ENCODE data around the gene PGAP2. TPM values are rescaled to one million over a fixed set of nuclear protein-coding genes. Genes with fewer than 3 reads are reported as not detected.
A peak's percentile ranks its signal among the peaks of the same experiment; 100 is the strongest.

Gene PGAP2
- total RNA-seq, 1 donor from 2014 or later, result 27.8 TPM

DNA sequence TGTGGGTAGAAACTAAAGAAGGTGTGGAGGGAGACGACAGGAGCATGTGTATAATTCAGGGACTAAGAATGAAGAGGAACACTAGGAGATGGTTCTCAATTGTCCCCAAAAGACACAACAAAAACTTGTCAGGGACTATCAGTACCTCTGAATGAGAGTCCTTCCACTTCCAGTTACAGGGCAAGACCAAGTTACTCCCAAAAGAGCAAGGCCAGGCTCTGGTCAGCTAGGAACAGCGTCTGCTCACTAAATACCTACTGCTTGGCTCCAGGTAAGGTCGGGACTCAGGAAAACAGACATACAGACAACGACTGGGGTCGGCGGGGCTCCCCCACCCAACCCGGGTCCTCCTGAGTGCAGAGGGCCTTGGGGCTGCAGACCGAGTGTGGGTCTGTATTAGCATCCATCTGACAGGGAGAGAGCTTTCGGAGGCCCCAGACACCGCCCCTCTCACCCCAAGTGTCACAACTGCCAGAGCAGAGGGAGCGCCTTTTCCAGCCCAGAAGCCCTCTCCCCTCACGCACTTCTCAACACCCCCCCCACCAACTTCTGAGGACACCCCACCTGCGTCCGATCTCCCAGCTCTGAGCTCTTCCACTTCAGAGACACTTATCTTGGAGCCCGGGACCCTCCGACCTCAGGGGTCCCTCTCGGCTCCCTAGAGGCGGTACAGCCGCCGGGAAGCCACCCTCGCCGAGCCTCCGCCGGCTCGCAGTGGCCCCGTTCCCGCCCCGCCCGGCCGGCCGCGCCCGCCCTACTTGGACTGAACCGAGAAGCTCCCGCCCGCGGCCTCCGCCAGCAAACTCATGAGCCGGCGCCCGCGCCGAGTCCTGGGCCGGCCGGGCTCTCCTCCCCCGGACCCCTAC, 31.9 kb downstream of the PGAP2 start:
- Histone ChIP-seq H3K9me3 (replicated peaks) (no peaks in the 10 kb centered on the region), H3K36me3 (no peaks in the 10 kb centered on the region), H3K27me3 (ENCODE audit: low read depth) (no peaks in the 10 kb centered on the region), H3K27ac (replicated peaks) (peak overlapping the region; percentile 98), H3K4me3 (peak overlapping the region; percentile 87), H3K4me1 (peaks cover 62% of the 10 kb centered on the region)
- intact Hi-C loops (cut with micrococcal nuclease), result no loop called here
- DNase-seq, result no peak
- TF ChIP-seq, protein P1, sequence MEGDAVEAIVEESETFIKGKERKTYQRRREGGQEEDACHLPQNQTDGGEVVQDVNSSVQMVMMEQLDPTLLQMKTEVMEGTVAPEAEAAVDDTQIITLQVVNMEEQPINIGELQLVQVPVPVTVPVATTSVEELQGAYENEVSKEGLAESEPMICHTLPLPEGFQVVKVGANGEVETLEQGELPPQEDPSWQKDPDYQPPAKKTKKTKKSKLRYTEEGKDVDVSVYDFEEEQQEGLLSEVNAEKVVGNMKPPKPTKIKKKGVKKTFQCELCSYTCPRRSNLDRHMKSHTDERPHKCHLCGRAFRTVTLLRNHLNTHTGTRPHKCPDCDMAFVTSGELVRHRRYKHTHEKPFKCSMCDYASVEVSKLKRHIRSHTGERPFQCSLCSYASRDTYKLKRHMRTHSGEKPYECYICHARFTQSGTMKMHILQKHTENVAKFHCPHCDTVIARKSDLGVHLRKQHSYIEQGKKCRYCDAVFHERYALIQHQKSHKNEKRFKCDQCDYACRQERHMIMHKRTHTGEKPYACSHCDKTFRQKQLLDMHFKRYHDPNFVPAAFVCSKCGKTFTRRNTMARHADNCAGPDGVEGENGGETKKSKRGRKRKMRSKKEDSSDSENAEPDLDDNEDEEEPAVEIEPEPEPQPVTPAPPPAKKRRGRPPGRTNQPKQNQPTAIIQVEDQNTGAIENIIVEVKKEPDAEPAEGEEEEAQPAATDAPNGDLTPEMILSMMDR (IDR thresholded peaks at IDR 0.05; ENCODE audit: borderline replicate concordance), result no peak

DNA sequence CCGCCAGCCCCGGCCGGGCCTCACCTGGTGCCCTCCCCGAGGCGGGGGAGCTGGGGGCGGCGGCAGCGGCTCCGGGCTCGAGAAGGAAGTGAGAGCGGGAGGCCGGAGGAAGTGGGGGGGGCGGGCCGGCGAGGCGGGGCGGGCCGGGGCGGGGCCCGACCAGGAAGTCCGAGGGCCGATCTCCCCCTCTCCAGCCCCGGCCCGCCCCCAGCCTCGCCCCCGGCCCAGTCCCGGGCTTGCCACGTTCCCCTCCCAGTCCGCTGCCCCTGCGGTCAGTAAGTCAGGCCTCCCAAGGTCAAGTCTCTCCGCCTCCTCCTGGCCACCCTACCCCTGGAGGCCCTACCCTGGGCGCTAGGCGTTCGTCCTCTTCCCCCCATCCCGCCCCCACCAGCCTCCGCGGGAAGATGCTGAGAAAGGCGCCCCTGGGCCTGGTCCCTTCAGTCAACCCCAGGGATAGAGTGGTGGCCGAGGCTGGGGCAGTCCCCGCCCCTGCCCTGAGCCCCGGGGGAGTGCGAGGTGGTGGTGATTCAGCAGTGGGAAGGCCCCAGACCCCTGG, 32.6 kb downstream of the PGAP2 start, which contains the start of gene RHOG:
Gene RHOG, minus strand, starts transcription at position 90 of the 556 bp plus-strand sequence. CDS start 12,821 bp downstream, outside the sequence.
- Histone ChIP-seq H3K27ac (replicated peaks) (peak within 1 kb of the TSS; percentile 98), H3K9me3 (replicated peaks) (no peaks in the 10 kb centered on the region), H3K4me1 (peaks cover 55% of the 10 kb centered on the region), H3K27me3 (ENCODE audit: low read depth) (no peaks in the 10 kb centered on the region), H3K4me3 (peak within 1 kb of the TSS; percentile 87), H3K36me3 (no peaks in the 10 kb centered on the region)
- peak; percentile 87 for DNase-seq
- intact Hi-C loops (cut with micrococcal nuclease), result no loop called here
- TF ChIP-seq, protein P1 (IDR thresholded peaks at IDR 0.05; ENCODE audit: borderline replicate concordance), result no peak

DNA sequence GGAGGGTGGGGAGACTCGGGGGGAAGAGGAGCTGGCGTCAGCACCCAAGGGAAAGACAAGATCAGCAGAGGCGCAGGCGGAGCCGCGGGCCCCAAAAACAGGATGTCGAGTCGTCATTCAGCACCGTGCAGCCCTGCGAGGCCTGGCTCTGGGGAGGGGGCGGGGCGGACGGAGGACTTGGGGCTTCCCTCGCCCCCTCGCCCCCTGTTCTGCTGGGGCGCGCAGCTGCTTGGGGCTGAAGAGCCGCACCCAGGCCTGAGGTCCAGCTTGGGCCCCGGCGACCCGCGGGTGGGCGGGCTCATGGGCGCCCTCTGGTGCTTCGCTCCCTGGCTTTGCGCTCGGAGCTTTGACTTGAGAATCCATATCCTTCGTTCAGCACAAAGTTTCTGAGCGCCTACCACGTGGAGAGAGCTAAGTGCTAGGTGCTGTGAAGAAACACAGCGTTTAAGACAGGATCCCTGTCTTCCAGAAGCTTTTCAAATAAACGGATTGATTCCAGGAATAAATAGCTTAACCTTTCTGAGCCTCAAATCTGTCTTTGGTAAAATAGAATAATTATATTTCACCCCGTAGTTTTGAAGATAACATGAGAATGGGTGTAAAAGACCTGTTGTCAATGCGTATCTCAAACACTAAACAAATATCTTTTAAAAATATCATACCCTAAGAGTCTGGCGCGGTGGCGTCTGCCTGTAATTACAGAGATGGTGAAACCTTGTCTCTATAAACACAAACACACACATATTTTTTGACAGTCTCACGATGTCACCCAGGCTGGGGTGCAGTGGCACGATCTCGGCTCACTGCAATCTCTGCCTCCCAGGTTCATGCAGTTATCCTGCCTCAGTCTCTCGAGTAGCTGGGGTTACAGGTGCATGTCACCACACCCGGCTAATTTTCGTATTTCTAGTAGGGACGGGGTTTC, 33.3 kb downstream of the PGAP2 start:
- DNase-seq, result peak; percentile 87
- Histone ChIP-seq H3K9me3 (replicated peaks) (no peaks in the 10 kb centered on the region), H3K27ac (replicated peaks) (peak overlapping the region; percentile 98), H3K4me1 (peaks cover 48% of the 10 kb centered on the region), H3K36me3 (no peaks in the 10 kb centered on the region), H3K27me3 (ENCODE audit: low read depth) (peaks cover 5% of the 10 kb centered on the region), H3K4me3 (peak overlapping the region; percentile 87)
- TF ChIP-seq, protein P1 (IDR thresholded peaks at IDR 0.05; ENCODE audit: borderline replicate concordance), result peak; percentile 90
- intact Hi-C loops (cut with micrococcal nuclease), result no loop called here

DNA sequence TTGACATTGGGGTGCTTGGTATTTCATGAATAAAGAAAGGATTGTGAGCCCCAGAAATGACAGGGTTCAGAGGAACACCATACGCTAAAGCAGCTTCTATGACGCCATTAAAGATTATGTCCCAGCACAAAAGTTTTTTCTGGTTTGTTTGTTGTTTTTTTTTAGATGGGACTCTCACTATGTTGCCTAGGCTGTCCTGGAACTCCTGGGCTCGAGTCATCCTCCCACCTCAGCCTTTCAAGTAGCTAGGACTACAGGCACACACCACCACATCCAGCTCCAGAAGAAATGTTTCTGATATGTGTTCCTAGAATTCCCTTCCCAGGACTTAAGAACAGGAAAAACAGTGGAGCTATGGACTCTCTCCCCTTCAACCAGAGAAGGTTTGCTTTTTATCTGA, 35.0 kb downstream of the PGAP2 start:
- intact Hi-C loops (cut with micrococcal nuclease), result no loop called here
- H3K27ac ChIP-seq (replicated peaks), result no peak overlapping the region
- TF ChIP-seq, protein P1 (IDR thresholded peaks at IDR 0.05; ENCODE audit: borderline replicate concordance), result no peak
- no peaks in the 10 kb centered on the region for H3K36me3 ChIP-seq
- peaks cover 31% of the 10 kb centered on the region for H3K4me1 ChIP-seq
- H3K27me3 ChIP-seq (ENCODE audit: low read depth), result peaks cover 22% of the 10 kb centered on the region
- no peak for DNase-seq
- H3K4me3 ChIP-seq, result no peak overlapping the region
- H3K9me3 ChIP-seq (replicated peaks), result no peaks in the 10 kb centered on the region

DNA sequence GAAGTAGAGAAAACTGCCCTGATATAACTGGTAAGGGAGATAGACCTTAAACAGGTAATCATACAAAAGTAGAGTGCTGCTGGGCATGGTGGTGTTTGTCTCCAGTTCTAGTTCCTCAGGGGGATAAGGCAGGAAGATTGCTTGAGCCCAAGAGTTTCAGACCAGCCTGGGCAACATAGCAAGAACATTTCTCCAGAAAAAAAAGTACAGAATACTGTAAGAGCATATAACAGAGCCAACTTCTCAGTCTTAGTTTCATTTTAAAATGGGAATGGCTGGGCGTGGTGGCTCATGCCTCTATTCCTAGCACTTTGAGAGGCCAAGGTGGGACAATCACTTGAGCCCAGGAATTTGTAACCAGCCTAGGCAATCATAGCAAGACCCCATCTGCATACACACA, 36.9 kb downstream of the PGAP2 start:
- Histone ChIP-seq H3K4me3 (no peak overlapping the region), H3K4me1 (peaks cover 14% of the 10 kb centered on the region), H3K27me3 (ENCODE audit: low read depth) (peaks cover 30% of the 10 kb centered on the region), H3K27ac (replicated peaks) (no peak overlapping the region), H3K36me3 (no peaks in the 10 kb centered on the region), H3K9me3 (replicated peaks) (no peaks in the 10 kb centered on the region)
- DNase-seq, result no peak
- intact Hi-C loops (cut with micrococcal nuclease), result no loop called here
- TF ChIP-seq, protein P1 (IDR thresholded peaks at IDR 0.05; ENCODE audit: borderline replicate concordance), result no peak
